ENCODE data around the gene CRYBG1. TPM values are rescaled to one million over a fixed set of nuclear protein-coding genes. Genes with fewer than 3 reads are reported as not detected.
A peak's percentile ranks its signal among the peaks of the same experiment; 100 is the strongest.

CRYBG1 gene
- total and polyA plus RNA-seq, 8 donors: 9.9 to 37.1 (median 14.4) TPM

DNA sequence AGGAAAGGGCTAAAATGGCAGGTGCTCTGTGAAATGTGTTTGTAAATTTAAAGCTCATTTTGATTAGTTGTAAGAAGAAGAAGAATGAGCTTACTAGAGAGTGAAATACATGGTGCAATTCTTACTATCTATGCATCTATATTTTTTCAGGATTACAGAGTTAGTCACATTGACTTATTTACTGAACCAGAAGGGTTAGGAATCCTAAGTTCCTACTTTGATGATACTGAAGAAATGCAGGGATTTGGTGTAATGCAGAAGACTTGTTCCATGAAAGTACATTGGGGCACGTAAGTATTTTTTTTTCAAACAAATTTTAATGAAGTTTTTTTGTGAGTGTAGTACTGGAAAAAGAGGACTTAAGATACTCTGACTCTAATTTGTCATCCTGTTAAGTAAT is 169.5 kb downstream of the CRYBG1 start:
- ATAC-seq: no peak
- Histone ChIP-seq H3K27me3 (no peaks in the 10 kb centered on the region), H3K9me3 (no peaks in the 10 kb centered on the region), H3K4me1 (peaks cover 7 to 31% of the 10 kb centered on the region in 2 donors), H3K36me3 (peaks cover 0 to 79% of the 10 kb centered on the region in 2 donors), H3K27ac (no peak overlapping the region), H3K4me3 (no peak overlapping the region)
- TF ChIP-seq, protein P1, sequence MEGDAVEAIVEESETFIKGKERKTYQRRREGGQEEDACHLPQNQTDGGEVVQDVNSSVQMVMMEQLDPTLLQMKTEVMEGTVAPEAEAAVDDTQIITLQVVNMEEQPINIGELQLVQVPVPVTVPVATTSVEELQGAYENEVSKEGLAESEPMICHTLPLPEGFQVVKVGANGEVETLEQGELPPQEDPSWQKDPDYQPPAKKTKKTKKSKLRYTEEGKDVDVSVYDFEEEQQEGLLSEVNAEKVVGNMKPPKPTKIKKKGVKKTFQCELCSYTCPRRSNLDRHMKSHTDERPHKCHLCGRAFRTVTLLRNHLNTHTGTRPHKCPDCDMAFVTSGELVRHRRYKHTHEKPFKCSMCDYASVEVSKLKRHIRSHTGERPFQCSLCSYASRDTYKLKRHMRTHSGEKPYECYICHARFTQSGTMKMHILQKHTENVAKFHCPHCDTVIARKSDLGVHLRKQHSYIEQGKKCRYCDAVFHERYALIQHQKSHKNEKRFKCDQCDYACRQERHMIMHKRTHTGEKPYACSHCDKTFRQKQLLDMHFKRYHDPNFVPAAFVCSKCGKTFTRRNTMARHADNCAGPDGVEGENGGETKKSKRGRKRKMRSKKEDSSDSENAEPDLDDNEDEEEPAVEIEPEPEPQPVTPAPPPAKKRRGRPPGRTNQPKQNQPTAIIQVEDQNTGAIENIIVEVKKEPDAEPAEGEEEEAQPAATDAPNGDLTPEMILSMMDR (IDR thresholded peaks at IDR 0.05): no peak
- no peak for DNase-seq
- intact Hi-C loops (cut with DNase I): no loop called here

DNA sequence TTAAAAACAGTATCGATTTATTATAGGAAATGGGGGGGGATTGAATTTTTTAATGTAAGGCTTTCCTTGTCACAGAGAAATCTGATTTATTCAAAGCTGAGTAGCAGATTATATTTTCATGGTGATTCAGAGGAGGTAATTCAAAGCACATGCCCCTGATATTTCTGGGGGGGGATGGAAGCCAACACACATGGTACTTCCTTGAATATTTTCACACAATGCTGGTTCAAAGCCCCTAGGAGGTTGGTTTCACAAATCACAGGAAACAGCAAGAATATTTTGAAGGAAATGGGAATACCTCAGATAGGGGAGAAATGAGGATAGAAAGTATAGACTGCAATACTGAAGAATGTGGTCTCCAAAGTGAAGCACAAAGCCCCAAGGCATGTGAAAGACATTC is 170.0 kb downstream of the CRYBG1 start:
- no peak overlapping the region for H3K4me3 ChIP-seq
- intact Hi-C loops (cut with DNase I): no loop called here
- H3K4me1 ChIP-seq: peaks cover 3 to 26% of the 10 kb centered on the region in 2 donors
- TF ChIP-seq, protein P1 (IDR thresholded peaks at IDR 0.05): no peak
- H3K36me3 ChIP-seq: peaks cover 0 to 83% of the 10 kb centered on the region in 2 donors
- no peak for ATAC-seq
- no peaks in the 10 kb centered on the region for H3K9me3 ChIP-seq
- no peaks in the 10 kb centered on the region for H3K27me3 ChIP-seq
- H3K27ac ChIP-seq: no peak overlapping the region
- no peak for DNase-seq

DNA sequence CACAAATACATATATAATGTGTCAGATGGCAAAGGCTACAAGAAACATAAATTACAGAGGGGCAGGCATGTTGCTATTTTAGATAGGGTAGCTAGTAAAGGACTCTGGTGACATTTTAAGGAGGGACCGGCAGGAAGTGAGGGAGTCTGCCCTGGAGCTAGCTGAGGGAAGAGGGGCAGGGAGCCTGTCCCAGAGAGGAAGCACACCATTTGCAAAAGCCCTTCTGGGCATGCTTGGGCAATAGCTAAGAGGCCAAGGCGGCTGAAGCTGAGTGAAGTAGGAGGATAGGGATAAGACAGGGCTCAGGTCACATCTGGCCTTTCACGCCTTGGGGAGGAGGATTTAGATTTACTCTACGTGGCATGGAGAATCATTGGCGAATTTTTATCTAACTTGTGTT is 172.5 kb downstream of the CRYBG1 start:
- TF ChIP-seq, protein P1 (IDR thresholded peaks at IDR 0.05): no peak
- DNase-seq (no peak), ATAC-seq (peak; percentile 41)
- H3K9me3 ChIP-seq: no peaks in the 10 kb centered on the region
- peaks cover 0 to 33% of the 10 kb centered on the region in 2 donors for H3K4me1 ChIP-seq
- H3K4me3 ChIP-seq: no peak overlapping the region
- H3K27ac ChIP-seq: peak overlapping the region in 1 of 2 donors; percentile 57
- H3K36me3 ChIP-seq: peaks cover 0 to 63% of the 10 kb centered on the region in 2 donors
- H3K27me3 ChIP-seq: no peaks in the 10 kb centered on the region
- intact Hi-C loops (cut with DNase I): no loop called here

DNA sequence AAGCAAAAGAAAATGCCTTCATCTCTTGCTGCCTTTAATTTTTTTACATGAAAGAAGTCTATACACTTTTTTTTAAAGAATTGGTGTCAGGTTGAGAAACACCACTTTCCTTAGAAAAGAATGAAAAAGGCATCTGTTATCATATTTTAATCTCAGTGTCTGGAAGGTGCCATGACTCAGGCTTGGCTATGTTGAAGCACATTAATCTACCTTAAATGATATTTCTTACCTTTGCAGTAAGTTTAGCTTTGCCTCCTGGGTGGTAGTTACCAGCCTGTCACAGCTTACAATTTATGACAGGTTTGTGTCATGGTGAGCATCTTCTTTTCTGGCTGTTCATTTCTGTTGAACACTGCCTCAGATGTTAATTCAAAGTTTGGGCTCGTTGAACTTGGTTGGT is 173.5 kb downstream of the CRYBG1 start:
- Histone ChIP-seq H3K36me3 (peaks cover 0 to 58% of the 10 kb centered on the region in 2 donors), H3K27me3 (no peaks in the 10 kb centered on the region), H3K4me3 (no peak overlapping the region), H3K4me1 (peaks cover 0 to 39% of the 10 kb centered on the region in 2 donors), H3K9me3 (no peaks in the 10 kb centered on the region), H3K27ac (peak overlapping the region in 1 of 2 donors; percentile 57)
- DNase-seq: no peak
- TF ChIP-seq, protein P1 (IDR thresholded peaks at IDR 0.05): no peak
- ATAC-seq: no peak
- intact Hi-C loops (cut with DNase I): no loop called here

DNA sequence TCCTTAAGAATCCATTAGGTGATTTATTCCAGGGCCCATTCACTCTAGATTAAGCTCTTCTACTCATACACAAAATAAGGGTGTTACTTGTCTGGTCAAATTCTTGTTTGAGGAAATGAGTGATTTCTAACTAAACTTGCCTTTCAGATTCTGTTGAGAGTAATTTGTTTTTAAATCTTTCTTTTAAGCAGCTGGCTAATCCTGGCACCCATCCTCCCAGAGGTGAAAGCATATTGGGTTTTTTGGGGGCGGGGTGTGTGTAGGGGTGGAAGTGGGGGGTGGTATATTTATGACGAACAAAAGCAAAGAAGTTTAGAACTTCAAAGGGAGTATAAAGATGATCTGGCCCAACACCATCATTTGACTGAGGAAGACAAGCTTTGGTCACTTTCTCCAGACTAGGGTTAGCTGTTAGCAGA is 174.1 kb downstream of the CRYBG1 start:
- no peak for ATAC-seq
- Histone ChIP-seq H3K27me3 (no peaks in the 10 kb centered on the region), H3K4me1 (peaks cover 0 to 45% of the 10 kb centered on the region in 2 donors), H3K4me3 (no peak overlapping the region), H3K36me3 (peaks cover 0 to 58% of the 10 kb centered on the region in 2 donors), H3K27ac (no peak overlapping the region), H3K9me3 (no peaks in the 10 kb centered on the region)
- DNase-seq: no peak
- intact Hi-C loops (cut with DNase I): no loop called here
- TF ChIP-seq, protein P1 (IDR thresholded peaks at IDR 0.05): no peak

All from left lung (tissue), 10 donors.